Neural cell (in vitro differentiated cells): ENCODE results near the gene NFAT5. TPM values are rescaled to one million over a fixed set of nuclear protein-coding genes. Genes with fewer than 3 reads are reported as not detected.

ENCODE experiments used
- H2AFZ ChIP-seq: fragments of 200-600, 300-800 bp; sonication (generic), shearing (Covaris generic); 2 replicates; pipeline ENCODE4 v1.6.0; 2014; ENCODE audit warnings: low read depth, mild to moderate bottlenecking, antibody characterized with exemption, low read length, moderate library complexity
- H3F3A ChIP-seq: fragments of 200-600 bp; shearing (Covaris generic); 2 replicates; pipeline ENCODE4 v1.6.1; 2016; ENCODE audit warnings: mild to moderate bottlenecking, moderate library complexity, mixed read lengths, antibody characterized with exemption, low read length; ENCODE audit not compliant: insufficient read depth, poor library complexity, severe bottlenecking
- H3K27ac ChIP-seq: fragments of 200-600, 300-800 bp; sonication (generic), shearing (Covaris generic); 2 replicates; pipeline ENCODE4 v1.5.1; 2014; ENCODE audit warnings: mild to moderate bottlenecking, low read length, moderate library complexity
- H3K27me3 ChIP-seq: fragments of 300-800, 200-600 bp; sonication (generic), shearing (Covaris generic); 2 replicates; pipeline ENCODE4 v1.6.0; 2014; ENCODE audit warnings: mild to moderate bottlenecking, low read depth, low read length, moderate library complexity; ENCODE audit not compliant: insufficient read depth
- H3K36me3 ChIP-seq: fragments of 300-800, 200-600 bp; sonication (generic), shearing (Covaris generic); 2 replicates; pipeline ENCODE4 v1.5.1; 2014; ENCODE audit warnings: mild to moderate bottlenecking, antibody characterized with exemption, low read length, moderate library complexity; ENCODE audit not compliant: insufficient read depth
- H3K4me2 ChIP-seq: fragments of 300-800, 200-600 bp; sonication (generic), shearing (Covaris generic); 2 replicates; pipeline ENCODE4 v1.6.0; 2014; ENCODE audit warnings: mild to moderate bottlenecking, low read length
- H3K4me3 ChIP-seq: fragments of 300-800, 200-600 bp; sonication (generic), shearing (Covaris generic); 2 replicates; pipeline ENCODE4 v1.5.1; 2014; ENCODE audit warnings: mild to moderate bottlenecking, low read length, moderate library complexity
- H3K79me2 ChIP-seq: fragments of 200-600 bp; shearing (Covaris generic); replicated peaks from 2 replicates; pipeline ENCODE4 v1.6.0; 2014; ENCODE audit warnings: mild to moderate bottlenecking, low read length, moderate library complexity; ENCODE audit not compliant: insufficient read depth
- H3K9ac ChIP-seq: fragments of 300-800, 200-600 bp; sonication (generic), shearing (Covaris generic); 2 replicates; pipeline ENCODE4 v1.6.1; 2016; ENCODE audit warnings: mild to moderate bottlenecking, low read length, mixed read lengths
- H3K9me2 ChIP-seq: fragments of 200-600 bp; shearing (Covaris generic); 2 replicates; pipeline ENCODE4 v1.6.1; 2016; ENCODE audit warnings: mild to moderate bottlenecking, low read length, mixed read lengths; ENCODE audit not compliant: insufficient read depth
- H3K9me3 ChIP-seq: fragments of 200-600, 300-800 bp; sonication (generic), shearing (Covaris generic); 2 replicates; pipeline ENCODE4 v1.6.1; 2016; ENCODE audit warnings: mild to moderate bottlenecking, mixed run types, low read length, moderate library complexity, mixed read lengths
- H4K20me1 ChIP-seq: fragments of 200-600 bp; shearing (Covaris generic); 2 replicates; pipeline ENCODE4 v1.6.1; 2016; ENCODE audit warnings: mild to moderate bottlenecking, mixed run types; ENCODE audit not compliant: insufficient read depth
- EP300 ChIP-seq: fragments of 450-650 bp; conservative IDR thresholded peaks from 2 replicates; pipeline ENCODE4 v1.6.1; 2014; ENCODE audit warnings: antibody characterized with exemption, mild to moderate bottlenecking, moderate library complexity; ENCODE audit not compliant: poor library complexity, severe bottlenecking
- EZH2 ChIP-seq: fragments of 200-600, 300-800 bp; shearing (Covaris generic), sonication (generic); IDR thresholded peaks from 2 replicates; pipeline ENCODE4 v1.6.1; 2014; ENCODE audit warnings: antibody characterized with exemption, low read length, borderline replicate concordance, mild to moderate bottlenecking; ENCODE audit not compliant: insufficient read depth, poor library complexity, severe bottlenecking
- MXI1 ChIP-seq: fragments of 450-650 bp; conservative IDR thresholded peaks from 2 replicates; pipeline ENCODE4 v1.6.1; 2014; ENCODE audit warnings: antibody characterized with exemption, mild to moderate bottlenecking; ENCODE audit not compliant: poor library complexity, severe bottlenecking
- POLR2AphosphoS5 ChIP-seq: IDR thresholded peaks from 2 replicates; pipeline ENCODE4 v1.6.1; 2012
- RAD21 ChIP-seq: fragments of 450-650 bp; conservative IDR thresholded peaks from 2 replicates; pipeline ENCODE4 v1.6.1; 2014; ENCODE audit warnings: antibody characterized with exemption, mild to moderate bottlenecking, moderate library complexity
- SMC3 ChIP-seq: fragments of 450-650 bp; conservative IDR thresholded peaks from 2 replicates; pipeline ENCODE4 v1.6.1; 2014; ENCODE audit warnings: antibody characterized with exemption, mild to moderate bottlenecking, moderate library complexity; ENCODE audit not compliant: poor library complexity
- TAF1 ChIP-seq: IDR thresholded peaks from 2 replicates; pipeline ENCODE4 v1.6.1; 2012; ENCODE audit warnings: low read depth
- polyA plus RNA-seq: library from polyadenylated mRNA; depleted of rRNA; stranded (reverse); fragments of >200 nt; gene quantifications from 2 replicates; pipeline ENCODE4 v1.2.3, GENCODE V29; 2014
- TF ChIP-seq, protein P1 (sequence below): fragments of 450-650 bp; IDR thresholded peaks from 2 replicates; pipeline ENCODE4 v1.5.1; 2014; ENCODE audit warnings: antibody characterized with exemption, mild to moderate bottlenecking, moderate library complexity; ENCODE audit not compliant: poor library complexity, severe bottlenecking
- TF ChIP-seq, protein P2 (sequence below): IDR thresholded peaks from 2 replicates; pipeline ENCODE4 v1.6.1; 2012; ENCODE audit warnings: borderline replicate concordance

Gene NFAT5
- polyA plus RNA-seq, 1 donor from 2014 or later, result 9.2 TPM

DNA sequence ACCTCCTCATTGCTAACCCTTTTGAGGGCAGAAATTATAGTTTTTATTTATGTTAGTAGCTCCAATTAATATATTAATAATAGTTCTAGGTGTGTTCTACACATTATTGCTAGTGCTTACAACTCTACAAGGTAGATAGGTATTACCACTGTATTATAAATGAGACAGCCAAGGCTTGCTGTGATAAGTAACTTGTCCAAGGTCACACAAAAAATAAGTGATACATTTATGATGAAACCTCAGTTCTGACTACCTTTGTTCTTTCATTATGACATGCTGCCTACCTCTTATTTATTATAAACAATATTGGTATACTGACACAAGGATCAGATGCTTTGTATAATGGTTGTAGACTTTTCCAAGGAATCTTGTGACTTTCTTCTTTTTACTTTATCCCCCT, 41.2 kb downstream of the NFAT5 start:
- H3K27ac ChIP-seq, result no peak overlapping the region
- no peaks in the 10 kb centered on the region for H3K9me2 ChIP-seq
- H3K36me3 ChIP-seq, result no peaks in the 10 kb centered on the region
- no peaks in the 10 kb centered on the region for H3F3A ChIP-seq
- no peaks in the 10 kb centered on the region for H3K27me3 ChIP-seq
- H3K79me2 ChIP-seq, result peaks cover 52% of the 10 kb centered on the region
- TF ChIP-seq, protein P1, sequence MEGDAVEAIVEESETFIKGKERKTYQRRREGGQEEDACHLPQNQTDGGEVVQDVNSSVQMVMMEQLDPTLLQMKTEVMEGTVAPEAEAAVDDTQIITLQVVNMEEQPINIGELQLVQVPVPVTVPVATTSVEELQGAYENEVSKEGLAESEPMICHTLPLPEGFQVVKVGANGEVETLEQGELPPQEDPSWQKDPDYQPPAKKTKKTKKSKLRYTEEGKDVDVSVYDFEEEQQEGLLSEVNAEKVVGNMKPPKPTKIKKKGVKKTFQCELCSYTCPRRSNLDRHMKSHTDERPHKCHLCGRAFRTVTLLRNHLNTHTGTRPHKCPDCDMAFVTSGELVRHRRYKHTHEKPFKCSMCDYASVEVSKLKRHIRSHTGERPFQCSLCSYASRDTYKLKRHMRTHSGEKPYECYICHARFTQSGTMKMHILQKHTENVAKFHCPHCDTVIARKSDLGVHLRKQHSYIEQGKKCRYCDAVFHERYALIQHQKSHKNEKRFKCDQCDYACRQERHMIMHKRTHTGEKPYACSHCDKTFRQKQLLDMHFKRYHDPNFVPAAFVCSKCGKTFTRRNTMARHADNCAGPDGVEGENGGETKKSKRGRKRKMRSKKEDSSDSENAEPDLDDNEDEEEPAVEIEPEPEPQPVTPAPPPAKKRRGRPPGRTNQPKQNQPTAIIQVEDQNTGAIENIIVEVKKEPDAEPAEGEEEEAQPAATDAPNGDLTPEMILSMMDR, result no peak
- no peak for TF ChIP-seq RAD21
- no peak for TF ChIP-seq EZH2
- TF ChIP-seq, protein P2, sequence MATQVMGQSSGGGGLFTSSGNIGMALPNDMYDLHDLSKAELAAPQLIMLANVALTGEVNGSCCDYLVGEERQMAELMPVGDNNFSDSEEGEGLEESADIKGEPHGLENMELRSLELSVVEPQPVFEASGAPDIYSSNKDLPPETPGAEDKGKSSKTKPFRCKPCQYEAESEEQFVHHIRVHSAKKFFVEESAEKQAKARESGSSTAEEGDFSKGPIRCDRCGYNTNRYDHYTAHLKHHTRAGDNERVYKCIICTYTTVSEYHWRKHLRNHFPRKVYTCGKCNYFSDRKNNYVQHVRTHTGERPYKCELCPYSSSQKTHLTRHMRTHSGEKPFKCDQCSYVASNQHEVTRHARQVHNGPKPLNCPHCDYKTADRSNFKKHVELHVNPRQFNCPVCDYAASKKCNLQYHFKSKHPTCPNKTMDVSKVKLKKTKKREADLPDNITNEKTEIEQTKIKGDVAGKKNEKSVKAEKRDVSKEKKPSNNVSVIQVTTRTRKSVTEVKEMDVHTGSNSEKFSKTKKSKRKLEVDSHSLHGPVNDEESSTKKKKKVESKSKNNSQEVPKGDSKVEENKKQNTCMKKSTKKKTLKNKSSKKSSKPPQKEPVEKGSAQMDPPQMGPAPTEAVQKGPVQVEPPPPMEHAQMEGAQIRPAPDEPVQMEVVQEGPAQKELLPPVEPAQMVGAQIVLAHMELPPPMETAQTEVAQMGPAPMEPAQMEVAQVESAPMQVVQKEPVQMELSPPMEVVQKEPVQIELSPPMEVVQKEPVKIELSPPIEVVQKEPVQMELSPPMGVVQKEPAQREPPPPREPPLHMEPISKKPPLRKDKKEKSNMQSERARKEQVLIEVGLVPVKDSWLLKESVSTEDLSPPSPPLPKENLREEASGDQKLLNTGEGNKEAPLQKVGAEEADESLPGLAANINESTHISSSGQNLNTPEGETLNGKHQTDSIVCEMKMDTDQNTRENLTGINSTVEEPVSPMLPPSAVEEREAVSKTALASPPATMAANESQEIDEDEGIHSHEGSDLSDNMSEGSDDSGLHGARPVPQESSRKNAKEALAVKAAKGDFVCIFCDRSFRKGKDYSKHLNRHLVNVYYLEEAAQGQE, result no peak
- TF ChIP-seq MXI1, result no peak
- no peak for TF ChIP-seq SMC3
- TF ChIP-seq POLR2AphosphoS5, result no peak
- no peak for TF ChIP-seq TAF1
- no peak for TF ChIP-seq EP300
- no peaks in the 10 kb centered on the region for H4K20me1 ChIP-seq
- H2AFZ ChIP-seq, result no peak overlapping the region
- no peak overlapping the region for H3K9ac ChIP-seq
- no peak overlapping the region for H3K4me2 ChIP-seq
- H3K4me3 ChIP-seq, result no peak overlapping the region
- H3K9me3 ChIP-seq, result no peaks in the 10 kb centered on the region

DNA sequence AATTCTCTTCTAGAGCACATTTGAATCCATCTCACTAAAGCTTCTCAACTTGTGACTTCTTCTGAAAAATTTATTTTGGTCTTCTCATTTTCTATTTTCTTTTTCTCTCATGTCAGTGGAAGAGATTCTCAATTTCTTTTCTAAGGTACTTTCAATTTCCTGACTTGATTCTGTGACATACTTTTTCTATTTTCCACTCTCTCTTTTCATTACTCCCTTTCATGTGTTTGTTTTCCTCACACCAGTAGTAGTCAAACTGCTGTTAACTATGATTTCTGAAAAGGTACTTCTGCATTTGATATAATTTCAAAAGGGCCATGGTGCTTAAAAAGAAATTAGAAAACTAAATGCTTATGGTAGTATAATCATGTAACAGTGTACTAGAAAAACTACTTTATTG, 41.9 kb downstream of the NFAT5 start:
- no peak for TF ChIP-seq TAF1
- no peak for TF ChIP-seq SMC3
- TF ChIP-seq, protein P2, result no peak
- no peak for TF ChIP-seq EZH2
- TF ChIP-seq POLR2AphosphoS5, result no peak
- TF ChIP-seq, protein P1, result no peak
- H3K4me2 ChIP-seq, result no peak overlapping the region
- peaks cover 56% of the 10 kb centered on the region for H3K79me2 ChIP-seq
- H3K27ac ChIP-seq, result no peak overlapping the region
- H2AFZ ChIP-seq, result no peak overlapping the region
- H3K27me3 ChIP-seq, result no peaks in the 10 kb centered on the region
- no peak overlapping the region for H3K9ac ChIP-seq
- H4K20me1 ChIP-seq, result no peaks in the 10 kb centered on the region
- no peaks in the 10 kb centered on the region for H3K36me3 ChIP-seq
- H3K9me2 ChIP-seq, result no peaks in the 10 kb centered on the region
- no peaks in the 10 kb centered on the region for H3F3A ChIP-seq
- no peaks in the 10 kb centered on the region for H3K9me3 ChIP-seq
- no peak overlapping the region for H3K4me3 ChIP-seq
